OCI-LY7 (cell line): ENCODE measurements around the gene PCDHGA6. TPM values are rescaled to one million over a fixed set of nuclear protein-coding genes. Genes with fewer than 3 reads are reported as not detected.
A peak's percentile ranks its signal among the peaks of the same experiment; 100 is the strongest.
"Not testable (repeated sequence)": the region's sequence is repeated elsewhere in the genome, so short reads cannot be mapped to it uniquely, and the experiment has no call there.

Experiments used
- BruUV-seq: library from RNA; stranded (reverse); fragments of 400-500 nt; replicated peaks from 2 replicates; lab custom pipeline; 2021; lab: Mats Ljungman, UMichigan
- CTCF ChIA-PET: fragments of 300-600 bp; sonication (Branson Sonifier 250); formaldehyde crosslinking; loops from one replicate; lab custom pipeline; 2022; ENCODE audit warnings: antibody characterized with exemption; ENCODE audit not compliant: unreplicated experiment; lab: Charles Lee
- POLR2A ChIA-PET: fragments of 300-600 bp; sonication (Branson Sonifier 250); formaldehyde crosslinking; loops from one replicate; lab custom pipeline; 2022; ENCODE audit warnings: antibody characterized with exemption; lab: Charles Lee
- DNase-seq: peaks from one replicate; pipeline ENCODE4 v3.0.0-alpha.2; 2015; ENCODE audit warnings: low spot score
- H2AFZ ChIP-seq: fragments of 200-600 bp; sonication (generic), shearing (Covaris generic); 2 replicates; pipeline ENCODE4 v1.6.1; 2014; ENCODE audit warnings: mild to moderate bottlenecking, antibody characterized with exemption, low read length, moderate library complexity
- H3K27ac ChIP-seq: fragments of 200-600 bp; sonication (generic); 2 replicates; pipeline ENCODE4 v1.5.1; 2014; ENCODE audit warnings: mixed run types, low read depth, mild to moderate bottlenecking, moderate library complexity, low read length, inconsistent platforms; ENCODE audit not compliant: poor library complexity, severe bottlenecking
- H3K36me3 ChIP-seq: fragments of 200-600 bp; sonication (generic); 2 replicates; pipeline ENCODE4 v1.6.1; 2014; ENCODE audit warnings: mild to moderate bottlenecking, antibody characterized with exemption, low read length, moderate library complexity, mixed read lengths; ENCODE audit not compliant: insufficient read depth
- H3K4me1 ChIP-seq: fragments of 200-600 bp; sonication (generic); 2 replicates; pipeline ENCODE4 v1.5.1; 2014; ENCODE audit warnings: mild to moderate bottlenecking, low read length; ENCODE audit not compliant: insufficient read depth, poor library complexity, severe bottlenecking
- H3K4me2 ChIP-seq: fragments of 200-600 bp; sonication (generic); 2 replicates; pipeline ENCODE4 v1.6.1; 2014; ENCODE audit warnings: mild to moderate bottlenecking, low read length
- H3K4me3 ChIP-seq: fragments of 200-600 bp; sonication (generic); 2 replicates; pipeline ENCODE4 v1.5.1; 2014; ENCODE audit warnings: mild to moderate bottlenecking, low read depth, low read length; ENCODE audit not compliant: poor library complexity, severe bottlenecking
- H3K79me2 ChIP-seq: fragments of 200-600 bp; sonication (generic); 2 replicates; pipeline ENCODE4 v1.6.1; 2016; ENCODE audit warnings: low read depth, mild to moderate bottlenecking, low read length, moderate library complexity, mixed read lengths; ENCODE audit not compliant: insufficient read depth
- H3K9me2 ChIP-seq: fragments of 200-600 bp; sonication (generic); 2 replicates; pipeline ENCODE4 v1.6.1; 2016; ENCODE audit warnings: mild to moderate bottlenecking, low read length, mixed read lengths; ENCODE audit not compliant: insufficient read depth
- H3K9me3 ChIP-seq: fragments of 200-600 bp; sonication (generic); 2 replicates; pipeline ENCODE4 v1.6.1; 2014; ENCODE audit warnings: mild to moderate bottlenecking, mixed run types, low read length, mixed read lengths
- H4K20me1 ChIP-seq: fragments of 200-600 bp; sonication (generic); 2 replicates; pipeline ENCODE4 v1.6.1; 2014; ENCODE audit warnings: mild to moderate bottlenecking, antibody characterized with exemption, low read length, moderate library complexity, mixed read lengths; ENCODE audit not compliant: insufficient read depth
- CTCF ChIP-seq: fragments of 200-600 bp; sonication (generic); conservative IDR thresholded peaks from 2 replicates; pipeline ENCODE4 v1.5.1; 2014; ENCODE audit warnings: mild to moderate bottlenecking, antibody characterized with exemption, low read length, moderate library complexity, mixed read lengths
- EZH2phosphoT487 ChIP-seq: fragments of 200-600 bp; sonication (generic); IDR thresholded peaks from 2 replicates; pipeline ENCODE4 v1.6.1; 2018; ENCODE audit warnings: low read depth, borderline replicate concordance, mild to moderate bottlenecking, mixed run types, antibody characterized with exemption, low read length, moderate library complexity, mixed read lengths
- intact Hi-C: fragments of 100-400 bp; cut with micrococcal nuclease; formaldehyde crosslinking; loops from one replicate; pipeline ENCODE4 v1.10.0; 2022; ENCODE audit not compliant: unreplicated experiment
- total RNA-seq, 2 experiments: library from RNA; depleted of rRNA in 1 of 2; stranded (reverse); fragments of >200 nt in 1 of 2; shearing (Covaris generic) in 1 of 2; gene quantifications; 2 replicates each; pipeline ENCODE4 v1.2.3, GENCODE V29; 2014 to 2022

The PCDHGA6 gene
- total RNA-seq, 2 experiments from 2014 or later = 5.5 to 6.3 TPM

- Histone ChIP-seq H4K20me1 (no peaks in the 10 kb centered on the region), H3K9me2 (no peaks in the 10 kb centered on the region), H2AFZ (no peak overlapping the region), H3K4me1 (peaks cover 7% of the 10 kb centered on the region), H3K4me2 (no peak overlapping the region), H3K36me3 (peaks cover 11% of the 10 kb centered on the region; the same call in 1 of the 2 replicates), H3K79me2 (no peaks in the 10 kb centered on the region), H3K4me3 (no peak overlapping the region), H3K9me3 (no peaks in the 10 kb centered on the region), H3K27ac (no peak overlapping the region)
- intact Hi-C loops = loop anchor here (5.0 kb wide), 1 partner anchor 183 kb away; no protein-coding TSS in a partner anchor
- no TSS peak for BruUV-seq
- DNase-seq = no peak
- POLR2A ChIA-PET = interaction anchor here (0.6 kb wide), 1 partner anchor 322 kb away, joined by 3 read pairs; no protein-coding TSS in a partner anchor
- CTCF ChIA-PET = no interaction called here
- no peak for TF ChIP-seq EZH2phosphoT487
- no peak for TF ChIP-seq CTCF
These were observed 936 bp downstream of the PCDHGA6 start for GRCh38 chr5:141374627-141375026.

- H2AFZ ChIP-seq, DNase-seq, H3K9me2 ChIP-seq, H3K79me2 ChIP-seq, H3K4me2 ChIP-seq, H3K4me1 ChIP-seq, CTCF ChIA-PET, H3K4me3 ChIP-seq, H3K9me3 ChIP-seq, intact Hi-C loops, H3K27ac ChIP-seq, BruUV-seq, H4K20me1 ChIP-seq: not testable (repeated sequence)
- POLR2A ChIA-PET = interaction anchor here (0.6 kb wide), 1 partner anchor 321 kb away, joined by 3 read pairs; no protein-coding TSS in a partner anchor
- H3K36me3 ChIP-seq = peaks cover 11% of the 10 kb centered on the region; the same call in 1 of the 2 replicates
- peak; percentile 49 for TF ChIP-seq CTCF
These were observed 1.9 kb downstream of the PCDHGA6 start for GRCh38 chr5:141375444-141376155.
